ENCODE results near the gene ABCC5.

Gene ABCC5

GRCh38 chr3:183968666-183969245, 48.9 kb downstream of the ABCC5 start:
- no peak for DNase-seq

- DNase-seq, result no peak
These were observed 50.0 kb downstream of the ABCC5 start for GRCh38 chr3:183967693-183968092.

GRCh38 chr3:183966361-183966791, 51.3 kb downstream of the ABCC5 start:
- no peak for DNase-seq

GRCh38 chr3:183962807-183963206, 54.9 kb downstream of the ABCC5 start:
- DNase-seq, result no peak

GRCh38 chr3:183959214-183959613, 58.5 kb downstream of the ABCC5 start:
- DNase-seq, result no peak

GRCh38 chr3:183958775-183959174, 58.9 kb downstream of the ABCC5 start:
- DNase-seq, result no peak

- no peak for DNase-seq
These were observed 59.5 kb downstream of the ABCC5 start for GRCh38 chr3:183958226-183958625.

GRCh38 chr3:183954875-183955274, 62.8 kb downstream of the ABCC5 start:
- no peak for DNase-seq

- DNase-seq, result no peak
These were observed 64.1 kb downstream of the ABCC5 start for GRCh38 chr3:183953471-183954070.

- DNase-seq, result no peak
These were observed 66.2 kb downstream of the ABCC5 start for GRCh38 chr3:183951459-183951858.

- no peak for DNase-seq
These were observed 68.0 kb downstream of the ABCC5 start for GRCh38 chr3:183949690-183950089.

- DNase-seq, result no peak
These were observed 71.6 kb downstream of the ABCC5 start for GRCh38 chr3:183946037-183946436.

GRCh38 chr3:183944775-183945174, 72.9 kb downstream of the ABCC5 start:
- no peak for DNase-seq

- no peak for DNase-seq
These were observed 73.9 kb downstream of the ABCC5 start for GRCh38 chr3:183943739-183944138.

GRCh38 chr3:183941216-183941615, 76.5 kb downstream of the ABCC5 start:
- no peak for DNase-seq

GRCh38 chr3:183937601-183938286, 79.9 kb downstream of the ABCC5 start:
- no peak for DNase-seq

- DNase-seq, result no peak
These were observed 84.5 kb downstream of the ABCC5 start for GRCh38 chr3:183933160-183933559.

GRCh38 chr3:183931881-183932280, 85.8 kb downstream of the ABCC5 start:
- DNase-seq, result no peak

- no peak for DNase-seq
These were observed 87.6 kb downstream of the ABCC5 start for GRCh38 chr3:183930086-183930485.

GRCh38 chr3:183927059-183927458, 90.6 kb downstream of the ABCC5 start:
- DNase-seq, result no peak

GRCh38 chr3:183924956-183925355, 92.7 kb downstream of the ABCC5 start:
- no peak for DNase-seq

- no peak for DNase-seq
These were observed 93.1 kb downstream of the ABCC5 start for GRCh38 chr3:183924543-183924942.

- no peak for DNase-seq
These were observed 95.3 kb downstream of the ABCC5 start for GRCh38 chr3:183922421-183922820.

- DNase-seq, result no peak
These were observed 96.6 kb downstream of the ABCC5 start for GRCh38 chr3:183921096-183921495.
